Measurements from ENCODE around the gene PPIL1.

- no peak for TF ChIP-seq CTCF (IDR thresholded peaks at IDR 0.05)
- no peak for TF ChIP-seq POLR2A (IDR thresholded peaks at IDR 0.05)
These were observed 65.4 kb downstream of the PPIL1 start for GRCh38 chr6:36809156-36809555.
